Panc1 (cell line): Measurements from ENCODE around the gene PNPO. TPM values are rescaled to one million over a fixed set of nuclear protein-coding genes. Genes with fewer than 3 reads are reported as not detected.
A peak's percentile ranks its signal among the peaks of the same experiment; 100 is the strongest.

Experiments
- ATAC-seq: fragments of 200-7000 bp; cut with Tn5 transposase; 2 replicates; pipeline ENCODE4 v1.9.1; 2020; ENCODE audit warnings: mild to moderate bottlenecking, moderate library complexity
- BruUV-seq: library from RNA; stranded (reverse); fragments of 400-500 nt; replicated peaks from 2 replicates; lab custom pipeline; 2021; lab: Mats Ljungman, UMichigan
- CTCF ChIA-PET: fragments of 300-600 bp; sonication (Branson Sonifier 250); formaldehyde crosslinking; loops from one replicate; lab custom pipeline; 2022; ENCODE audit warnings: antibody characterized with exemption; lab: Charles Lee
- POLR2A ChIA-PET: fragments of 300-600 bp; sonication (Branson Sonifier 250); formaldehyde crosslinking; loops from one replicate; lab custom pipeline; 2022; ENCODE audit warnings: antibody characterized with exemption; lab: Charles Lee
- DNase-seq: peaks from one replicate; pipeline ENCODE4 v3.0.0-alpha.2; 2010; ENCODE audit warnings: low read depth, low spot score
- H3K27ac ChIP-seq: 2 replicates; pipeline ENCODE4 v1.5.1; 2011; ENCODE audit warnings: mild to moderate bottlenecking, low read length, inconsistent platforms
- H3K27me3 ChIP-seq: fragments of 200-500 bp; sonication (Bioruptor generic); 2 replicates; pipeline ENCODE4 v1.6.0; 2014; ENCODE audit warnings: low read length, inconsistent platforms; ENCODE audit not compliant: control insufficient read depth, insufficient read depth
- H3K36me3 ChIP-seq: fragments of 200-500 bp; sonication (Bioruptor generic); 2 replicates; pipeline ENCODE4 v1.5.1; 2014; ENCODE audit warnings: inconsistent platforms, mild to moderate bottlenecking, low read length, moderate library complexity; ENCODE audit not compliant: control insufficient read depth, insufficient read depth
- H3K4me1 ChIP-seq: 2 replicates; pipeline ENCODE4 v1.5.1; 2011; ENCODE audit warnings: inconsistent platforms, mild to moderate bottlenecking, low read length, moderate library complexity; ENCODE audit not compliant: control insufficient read depth, insufficient read depth
- H3K4me3 ChIP-seq, 2 experiments: 2 replicates each; pipeline ENCODE4 v1.5.1; 2011 to 2012; ENCODE audit warnings: low read depth in 2 of 2, low read length in 2 of 2, mild to moderate bottlenecking in 2 of 2, inconsistent platforms in 1 of 2, moderate library complexity in 1 of 2
- H3K9me3 ChIP-seq: fragments of 200-500 bp; sonication (Bioruptor generic); 2 replicates; pipeline ENCODE4 v1.5.1; 2014; ENCODE audit warnings: low read depth, mild to moderate bottlenecking, inconsistent platforms, low read length, moderate library complexity; ENCODE audit not compliant: control insufficient read depth, insufficient read depth
- CTCF ChIP-seq: fragments of 450-650 bp; IDR thresholded peaks from 2 replicates; pipeline ENCODE4 v1.5.1; 2017; ENCODE audit warnings: mild to moderate bottlenecking
- POLR2AphosphoS5 ChIP-seq: IDR thresholded peaks from 2 replicates; pipeline ENCODE4 v1.6.1; 2012; ENCODE audit warnings: mild to moderate bottlenecking, low read depth, low read length, moderate library complexity
- REST ChIP-seq, 2 experiments: IDR thresholded peaks; 2 replicates each; pipeline ENCODE4 v1.6.1; 2011 to 2012; ENCODE audit warnings: low read depth in 2 of 2, control low read depth in 1 of 2, low read length in 1 of 2, mild to moderate bottlenecking in 1 of 2, moderate library complexity in 1 of 2; ENCODE audit not compliant: insufficient read depth in 1 of 2
- SIN3A ChIP-seq: IDR thresholded peaks from 2 replicates; pipeline ENCODE4 v1.6.1; 2012; ENCODE audit warnings: low read depth, mild to moderate bottlenecking, low read length, moderate library complexity, borderline replicate concordance; ENCODE audit not compliant: insufficient read depth
- TCF7L2 ChIP-seq: IDR thresholded peaks from 2 replicates; pipeline ENCODE4 v1.6.1; 2011; ENCODE audit warnings: mild to moderate bottlenecking, low read depth, low read length, inconsistent platforms
- in situ Hi-C: cut with HindIII; loops from 2 replicates; pipeline ENCODE4 v1.10.0; 2016; ENCODE audit warnings: low sequenced_read_pairs, low pct_unique_long_range_greater_than_20kb
- intact Hi-C: fragments of 100-400 bp; cut with micrococcal nuclease; formaldehyde crosslinking; loops from one replicate; pipeline ENCODE4 v1.10.0; 2022; ENCODE audit not compliant: unreplicated experiment
- total RNA-seq: library from RNA; stranded (reverse); gene quantifications from one replicate; pipeline ENCODE4 v1.2.1, GENCODE V29; 2021; ENCODE audit not compliant: unreplicated experiment

PNPO gene
- total RNA-seq, 1 experiment from 2014 or later = 20.1 TPM

GRCh38 chr17:47981462-47981861, 40.1 kb downstream of the PNPO start:
- no peak overlapping the region for H3K27ac ChIP-seq
- no peaks in the 10 kb centered on the region for H3K27me3 ChIP-seq
- H3K9me3 ChIP-seq = no peaks in the 10 kb centered on the region
- peaks cover 4% of the 10 kb centered on the region; the same call in 1 of the 2 replicates for H3K36me3 ChIP-seq
- CTCF ChIA-PET = interaction anchor here (1.2 kb wide), 1 partner anchor 86 kb away, joined by 3 read pairs; no protein-coding TSS in a partner anchor
- no peak overlapping the region for H3K4me3 ChIP-seq
- no peak for TF ChIP-seq SIN3A
- TF ChIP-seq REST (IDR thresholded peaks at IDR 0.05; ENCODE audit: insufficient read depth in 1 of 2, low read depth in 2 of 2, low read length in 1 of 2) = no peak
- TF ChIP-seq TCF7L2 = no peak
- TF ChIP-seq POLR2AphosphoS5 = no peak
- TF ChIP-seq CTCF = no peak
- BruUV-seq = no TSS peak
- POLR2A ChIA-PET = interaction anchor here (0.7 kb wide), 1 partner anchor 1170 kb away, joined by 3 read pairs; no protein-coding TSS in a partner anchor
- in situ Hi-C loops = no loop called here
- no peak for DNase-seq
- H3K4me1 ChIP-seq = no peaks in the 10 kb centered on the region
- no peak for ATAC-seq
- intact Hi-C loops = no loop called here

- DNase-seq (no peak), ATAC-seq (no peak)
- no peaks in the 10 kb centered on the region for H3K27me3 ChIP-seq
- in situ Hi-C loops = no loop called here
- no TSS peak for BruUV-seq
- TF ChIP-seq CTCF = no peak
- TF ChIP-seq POLR2AphosphoS5 = 0 out of 2 replicates have a peak, but pooled peaks have one; percentile 20
- H3K4me3 ChIP-seq = no peak overlapping the region
- intact Hi-C loops = no loop called here
- peaks cover 4% of the 10 kb centered on the region; the same call in 1 of the 2 replicates for H3K36me3 ChIP-seq
- H3K27ac ChIP-seq = no peak overlapping the region
- H3K4me1 ChIP-seq = 0 out of 2 replicates have a peak, but pooled peaks cover 3% of the 10 kb centered on the region
- POLR2A ChIA-PET = no interaction called here
- H3K9me3 ChIP-seq = no peaks in the 10 kb centered on the region
- CTCF ChIA-PET = interaction anchor here (0.6 to 1.2 kb wide), 3 partner anchors 36 to 282 kb away, joined by 3 to 10 read pairs (median 3); no protein-coding TSS in a partner anchor
Measured at GRCh38 chr17:47982091-47982617, 40.8 kb downstream of the PNPO start.
